Body of pancreas (tissue), 4 donors: ENCODE measurements around the gene DNAH2. TPM values are rescaled to one million over a fixed set of nuclear protein-coding genes. Genes with fewer than 3 reads are reported as not detected.
A peak's percentile ranks its signal among the peaks of the same experiment; 100 is the strongest.

Experiments used
- ATAC-seq: fragments of 150-250 bp; one replicate; pipeline ENCODE4 v1.9.1; 2016
- DNase-seq, 4 donors: peaks; one replicate each; pipeline ENCODE4 v3.0.0-alpha.2; 2019
- H3K27ac ChIP-seq, 4 donors: fragments of 200-600 bp; sonication (generic); 1 replicate in 3 of 4; 2 replicates in 1 of 4; pipeline versions ENCODE4 v1.5.1 to v1.6.1; 2016 to 2019; ENCODE audit warnings: mild to moderate bottlenecking in 1 of 4, mixed read lengths in 1 of 4, moderate library complexity in 1 of 4
- H3K27me3 ChIP-seq, 2 donors: fragments of 200-600 bp; sonication (generic); one replicate each; pipeline ENCODE4 v1.6.0; 2016; ENCODE audit warnings: mild to moderate bottlenecking in 1 of 2
- H3K36me3 ChIP-seq, 2 donors: fragments of 200-600 bp; sonication (generic); replicated peaks in 1 of 2; 2 replicates each; pipeline ENCODE4 v1.5.1; 2016; ENCODE audit warnings: low read depth in 2 of 2; ENCODE audit not compliant: insufficient read depth in 1 of 2
- H3K4me1 ChIP-seq: fragments of 200-600 bp; sonication (generic); one replicate; pipeline ENCODE4 v1.6.0; 2016
- H3K4me3 ChIP-seq, 2 donors: fragments of 200-600 bp; sonication (generic); 1 replicate in 1 of 2; 2 replicates in 1 of 2; pipeline ENCODE4 v1.5.1; 2016 to 2019
- H3K9me3 ChIP-seq, 3 donors: fragments of 200-600 bp; sonication (generic); 1 replicate in 2 of 3; 2 replicates in 1 of 3; pipeline ENCODE4 v1.5.1; 2016
- CTCF ChIP-seq, 7 experiments: fragments of 450-650 bp in 4 of 7; fragments of 200-600 bp in 3 of 7; sonication (generic) in 3 of 7; IDR thresholded peaks; one replicate each; pipeline ENCODE4 v1.5.1; 2016 to 2019; ENCODE audit warnings: antibody characterized with exemption in 7 of 7
- POLR2A ChIP-seq, 3 donors: fragments of 450-650 bp; IDR thresholded peaks; one replicate each; pipeline ENCODE4 v1.6.1; 2016; ENCODE audit warnings: antibody characterized with exemption in 3 of 3, mild to moderate bottlenecking in 2 of 3
- WGBS, 2 donors: methylation state at CpG; one replicate each; pipeline ENCODE4 v1.1.5; 2017; 5-methylcytosine and 5-hydroxymethylcytosine counted together
- intact Hi-C: fragments of 100-400 bp; cut with DNase I; formaldehyde crosslinking; loops from one replicate; pipeline ENCODE4 v1.15.1; 2023
- total RNA-seq, 2 donors: library from RNA; depleted of rRNA; stranded (reverse); fragments of >200 nt; gene quantifications; one replicate each; pipeline ENCODE4 v1.1.0, GENCODE V29; 2016

The DNAH2 gene
- total RNA-seq, 2 donors from 2014 or later, result 0.26 to 0.66 TPM

GRCh38 chr17:7846063-7846735 lies 128.7 kb downstream of the DNAH2 start:
- no peak for TF ChIP-seq CTCF (IDR thresholded peaks at IDR 0.05)
- no peak for TF ChIP-seq POLR2A (IDR thresholded peaks at IDR 0.05)
- no peaks in the 10 kb centered on the region for H3K27me3 ChIP-seq
- peaks cover 0 to 16% of the 10 kb centered on the region in 2 donors for H3K36me3 ChIP-seq
- H3K4me1 ChIP-seq, result peaks cover 31% of the 10 kb centered on the region
- 80 to 85% methylated on average over 13 to 22 of the region's 22 CpGs for WGBS, 2 donors
- no peak overlapping the region for H3K27ac ChIP-seq
- H3K9me3 ChIP-seq, result no peaks in the 10 kb centered on the region
- no peak for ATAC-seq
- peak in 1 of 4 donors; percentile 14 for DNase-seq
- H3K4me3 ChIP-seq, result no peak overlapping the region
- intact Hi-C loops, result loop anchor here (5.0 kb wide), 1 partner anchor 104 kb away; no protein-coding TSS in a partner anchor

GRCh38 chr17:7846765-7847661 lies 129.5 kb downstream of the DNAH2 start:
- 83 to 84% methylated on average over 21 to 33 of the region's 34 CpGs for WGBS, 2 donors

DNA sequence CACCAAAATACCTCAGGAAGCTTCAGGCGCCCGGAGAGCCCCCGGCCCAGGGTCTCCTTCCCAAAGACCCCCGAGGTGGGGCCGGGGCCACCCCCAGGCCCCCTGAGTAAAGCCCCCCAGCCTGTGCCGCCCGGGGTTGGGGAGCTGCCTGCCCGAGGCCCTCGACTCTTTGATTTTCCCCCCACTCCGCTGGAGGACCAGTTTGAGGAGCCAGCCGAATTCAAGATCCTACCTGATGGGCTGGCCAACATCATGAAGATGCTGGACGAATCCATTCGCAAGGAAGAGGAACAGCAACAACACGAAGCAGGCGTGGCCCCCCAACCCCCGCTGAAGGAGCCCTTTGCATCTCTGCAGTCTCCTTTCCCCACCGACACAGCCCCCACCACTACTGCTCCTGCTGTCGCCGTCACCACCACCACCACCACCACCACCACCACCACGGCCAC lies 130.6 kb downstream of the DNAH2 start:
- H3K9me3 ChIP-seq, result no peaks in the 10 kb centered on the region
- no peak overlapping the region for H3K4me3 ChIP-seq
- H3K36me3 ChIP-seq, result peaks cover 0 to 16% of the 10 kb centered on the region in 2 donors
- ATAC-seq, result no peak
- WGBS, 2 donors, result 83 to 85% methylated on average over 12 to 16 of the region's 20 CpGs
- DNase-seq, result peak in 1 of 4 donors; percentile 11
- no peak for TF ChIP-seq CTCF (IDR thresholded peaks at IDR 0.05)
- TF ChIP-seq POLR2A (IDR thresholded peaks at IDR 0.05), result no peak
- peaks cover 28% of the 10 kb centered on the region for H3K4me1 ChIP-seq
- no peaks in the 10 kb centered on the region for H3K27me3 ChIP-seq
- no peak overlapping the region for H3K27ac ChIP-seq
- intact Hi-C loops, result loop anchor here (5.0 kb wide), 1 partner anchor 106 kb away; no protein-coding TSS in a partner anchor

More at GRCh38 chr17:7846765-7847661, 129.5 kb downstream of the DNAH2 start:
- Histone ChIP-seq H3K36me3 (peaks cover 0 to 16% of the 10 kb centered on the region in 2 donors), H3K27ac (no peak overlapping the region), H3K9me3 (no peaks in the 10 kb centered on the region), H3K4me1 (peaks cover 35% of the 10 kb centered on the region), H3K27me3 (no peaks in the 10 kb centered on the region), H3K4me3 (no peak overlapping the region)
- ATAC-seq (no peak), DNase-seq (peak in 1 of 4 donors; percentile 20)
- no peak for TF ChIP-seq POLR2A (IDR thresholded peaks at IDR 0.05)
- no peak for TF ChIP-seq CTCF (IDR thresholded peaks at IDR 0.05)
- intact Hi-C loops, result loop anchor here (5.0 kb wide), 1 partner anchor 105 kb away; no protein-coding TSS in a partner anchor

- Histone ChIP-seq H3K9me3 (no peaks in the 10 kb centered on the region), H3K4me1 (peaks cover 26% of the 10 kb centered on the region), H3K27ac (no peak overlapping the region), H3K36me3 (peaks cover 0 to 16% of the 10 kb centered on the region in 2 donors), H3K4me3 (no peak overlapping the region), H3K27me3 (no peaks in the 10 kb centered on the region)
- ATAC-seq, result no peak
- no peak for DNase-seq
- intact Hi-C loops, result loop anchor here (5.0 kb wide), 1 partner anchor 106 kb away; no protein-coding TSS in a partner anchor
- WGBS, 2 donors, result 94 to 95% methylated on average over 6 to 13 of the region's 21 CpGs
- TF ChIP-seq CTCF (IDR thresholded peaks at IDR 0.05) (no peak), POLR2A (IDR thresholded peaks at IDR 0.05) (no peak)
Measured at GRCh38 chr17:7848739-7849129, 131.2 kb downstream of the DNAH2 start.
